Panc1 (cell line): ENCODE measurements around the gene HS2ST1.
"Not testable (repeated sequence)": the region's sequence is repeated elsewhere in the genome, so short reads cannot be mapped to it uniquely, and the experiment has no call there.

Experiments used
- TCF7L2 ChIP-seq: IDR thresholded peaks from 2 replicates; pipeline ENCODE4 v1.6.1; 2011; ENCODE audit warnings: mild to moderate bottlenecking, low read depth, low read length, inconsistent platforms
- TF ChIP-seq, protein P1 (sequence below): fragments of 450-650 bp; IDR thresholded peaks from 2 replicates; pipeline ENCODE4 v1.5.1; 2017; ENCODE audit warnings: mild to moderate bottlenecking
- TF ChIP-seq, protein P2 (sequence below), 2 experiments: IDR thresholded peaks; 2 replicates each; pipeline ENCODE4 v1.6.1; 2011 to 2012; ENCODE audit warnings: low read depth in 2 of 2, control low read depth in 1 of 2, low read length in 1 of 2, mild to moderate bottlenecking in 1 of 2, moderate library complexity in 1 of 2; ENCODE audit not compliant: insufficient read depth in 1 of 2

DNA sequence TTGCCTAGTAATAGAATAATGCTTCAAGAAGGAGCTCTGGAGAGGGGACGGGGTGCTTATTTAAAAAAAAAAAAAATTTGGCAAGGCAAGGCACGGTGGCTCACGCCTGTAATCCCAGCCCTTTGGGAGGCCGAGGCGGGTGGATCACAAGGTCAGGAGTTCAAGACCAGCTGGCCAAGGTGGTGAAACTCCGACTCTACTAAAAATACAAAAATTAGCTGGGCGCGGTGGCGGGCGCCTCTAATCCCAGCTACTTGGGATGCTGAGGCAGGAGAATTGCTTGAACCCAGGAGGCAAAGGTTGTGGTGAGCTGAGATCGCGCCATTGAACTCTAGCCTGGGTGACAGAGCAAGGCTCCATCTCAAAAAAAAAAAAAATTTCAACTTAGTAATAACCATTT, 69.2 kb downstream of the HS2ST1 start:
- TF ChIP-seq, protein P1, sequence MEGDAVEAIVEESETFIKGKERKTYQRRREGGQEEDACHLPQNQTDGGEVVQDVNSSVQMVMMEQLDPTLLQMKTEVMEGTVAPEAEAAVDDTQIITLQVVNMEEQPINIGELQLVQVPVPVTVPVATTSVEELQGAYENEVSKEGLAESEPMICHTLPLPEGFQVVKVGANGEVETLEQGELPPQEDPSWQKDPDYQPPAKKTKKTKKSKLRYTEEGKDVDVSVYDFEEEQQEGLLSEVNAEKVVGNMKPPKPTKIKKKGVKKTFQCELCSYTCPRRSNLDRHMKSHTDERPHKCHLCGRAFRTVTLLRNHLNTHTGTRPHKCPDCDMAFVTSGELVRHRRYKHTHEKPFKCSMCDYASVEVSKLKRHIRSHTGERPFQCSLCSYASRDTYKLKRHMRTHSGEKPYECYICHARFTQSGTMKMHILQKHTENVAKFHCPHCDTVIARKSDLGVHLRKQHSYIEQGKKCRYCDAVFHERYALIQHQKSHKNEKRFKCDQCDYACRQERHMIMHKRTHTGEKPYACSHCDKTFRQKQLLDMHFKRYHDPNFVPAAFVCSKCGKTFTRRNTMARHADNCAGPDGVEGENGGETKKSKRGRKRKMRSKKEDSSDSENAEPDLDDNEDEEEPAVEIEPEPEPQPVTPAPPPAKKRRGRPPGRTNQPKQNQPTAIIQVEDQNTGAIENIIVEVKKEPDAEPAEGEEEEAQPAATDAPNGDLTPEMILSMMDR, result not testable (repeated sequence)
- TF ChIP-seq, protein P2, sequence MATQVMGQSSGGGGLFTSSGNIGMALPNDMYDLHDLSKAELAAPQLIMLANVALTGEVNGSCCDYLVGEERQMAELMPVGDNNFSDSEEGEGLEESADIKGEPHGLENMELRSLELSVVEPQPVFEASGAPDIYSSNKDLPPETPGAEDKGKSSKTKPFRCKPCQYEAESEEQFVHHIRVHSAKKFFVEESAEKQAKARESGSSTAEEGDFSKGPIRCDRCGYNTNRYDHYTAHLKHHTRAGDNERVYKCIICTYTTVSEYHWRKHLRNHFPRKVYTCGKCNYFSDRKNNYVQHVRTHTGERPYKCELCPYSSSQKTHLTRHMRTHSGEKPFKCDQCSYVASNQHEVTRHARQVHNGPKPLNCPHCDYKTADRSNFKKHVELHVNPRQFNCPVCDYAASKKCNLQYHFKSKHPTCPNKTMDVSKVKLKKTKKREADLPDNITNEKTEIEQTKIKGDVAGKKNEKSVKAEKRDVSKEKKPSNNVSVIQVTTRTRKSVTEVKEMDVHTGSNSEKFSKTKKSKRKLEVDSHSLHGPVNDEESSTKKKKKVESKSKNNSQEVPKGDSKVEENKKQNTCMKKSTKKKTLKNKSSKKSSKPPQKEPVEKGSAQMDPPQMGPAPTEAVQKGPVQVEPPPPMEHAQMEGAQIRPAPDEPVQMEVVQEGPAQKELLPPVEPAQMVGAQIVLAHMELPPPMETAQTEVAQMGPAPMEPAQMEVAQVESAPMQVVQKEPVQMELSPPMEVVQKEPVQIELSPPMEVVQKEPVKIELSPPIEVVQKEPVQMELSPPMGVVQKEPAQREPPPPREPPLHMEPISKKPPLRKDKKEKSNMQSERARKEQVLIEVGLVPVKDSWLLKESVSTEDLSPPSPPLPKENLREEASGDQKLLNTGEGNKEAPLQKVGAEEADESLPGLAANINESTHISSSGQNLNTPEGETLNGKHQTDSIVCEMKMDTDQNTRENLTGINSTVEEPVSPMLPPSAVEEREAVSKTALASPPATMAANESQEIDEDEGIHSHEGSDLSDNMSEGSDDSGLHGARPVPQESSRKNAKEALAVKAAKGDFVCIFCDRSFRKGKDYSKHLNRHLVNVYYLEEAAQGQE (IDR thresholded peaks at IDR 0.05; ENCODE audit: insufficient read depth in 1 of 2, low read depth in 2 of 2, low read length in 1 of 2), result not testable (repeated sequence)
- not testable (repeated sequence) for TF ChIP-seq TCF7L2
